AG08396 (cell line): ENCODE data around the gene PDPK1.
"Not testable (repeated sequence)": the region's sequence is repeated elsewhere in the genome, so short reads cannot be mapped to it uniquely, and the experiment has no call there.

ENCODE experiments used
- DNase-seq: peaks from one replicate; pipeline ENCODE4 v3.0.0; 2012; ENCODE audit warnings: low spot score, mixed read lengths

The PDPK1 gene

GRCh38 chr16:2540912-2541311 is 3.1 kb downstream of the PDPK1 start:
- not testable (repeated sequence) for DNase-seq

- not testable (repeated sequence) for DNase-seq
These were observed 3.6 kb downstream of the PDPK1 start for GRCh38 chr16:2541409-2541808.

- not testable (repeated sequence) for DNase-seq
These were observed 6.0 kb downstream of the PDPK1 start for GRCh38 chr16:2543771-2544170.

- not testable (repeated sequence) for DNase-seq
These were observed 12.6 kb downstream of the PDPK1 start for GRCh38 chr16:2550283-2550878.

- DNase-seq = not testable (repeated sequence)
These were observed 13.6 kb downstream of the PDPK1 start for GRCh38 chr16:2551420-2551889.

GRCh38 chr16:2554709-2555425 is 17.0 kb downstream of the PDPK1 start:
- not testable (repeated sequence) for DNase-seq

- not testable (repeated sequence) for DNase-seq
These were observed 19.3 kb downstream of the PDPK1 start for GRCh38 chr16:2557150-2557549.

- DNase-seq = not testable (repeated sequence)
These were observed 22.4 kb downstream of the PDPK1 start for GRCh38 chr16:2560131-2560797.

GRCh38 chr16:2560798-2561133 is 22.9 kb downstream of the PDPK1 start:
- not testable (repeated sequence) for DNase-seq

GRCh38 chr16:2567506-2567905 is 29.7 kb downstream of the PDPK1 start:
- not testable (repeated sequence) for DNase-seq

GRCh38 chr16:2568573-2568972 is 30.8 kb downstream of the PDPK1 start:
- not testable (repeated sequence) for DNase-seq

- DNase-seq = not testable (repeated sequence)
These were observed 34.9 kb downstream of the PDPK1 start for GRCh38 chr16:2572704-2573103.

- DNase-seq = not testable (repeated sequence)
These were observed 38.0 kb downstream of the PDPK1 start for GRCh38 chr16:2575839-2576238.

GRCh38 chr16:2577044-2577443 is 39.2 kb downstream of the PDPK1 start:
- not testable (repeated sequence) for DNase-seq

GRCh38 chr16:2578905-2579304 is 41.1 kb downstream of the PDPK1 start:
- not testable (repeated sequence) for DNase-seq

GRCh38 chr16:2580143-2580542 is 42.3 kb downstream of the PDPK1 start:
- DNase-seq = not testable (repeated sequence)

- DNase-seq = not testable (repeated sequence)
These were observed 43.0 kb downstream of the PDPK1 start for GRCh38 chr16:2580818-2581217.

GRCh38 chr16:2584729-2585650 is 47.2 kb downstream of the PDPK1 start:
- DNase-seq = peak; percentile 75

- DNase-seq = no peak
These were observed 47.8 kb downstream of the PDPK1 start for GRCh38 chr16:2585651-2586081.

- no peak for DNase-seq
These were observed 48.4 kb downstream of the PDPK1 start for GRCh38 chr16:2586241-2586640.

- no peak for DNase-seq
These were observed 49.2 kb downstream of the PDPK1 start for GRCh38 chr16:2586901-2587480.
